Measurements from ENCODE around the gene POLR1A.

DNA sequence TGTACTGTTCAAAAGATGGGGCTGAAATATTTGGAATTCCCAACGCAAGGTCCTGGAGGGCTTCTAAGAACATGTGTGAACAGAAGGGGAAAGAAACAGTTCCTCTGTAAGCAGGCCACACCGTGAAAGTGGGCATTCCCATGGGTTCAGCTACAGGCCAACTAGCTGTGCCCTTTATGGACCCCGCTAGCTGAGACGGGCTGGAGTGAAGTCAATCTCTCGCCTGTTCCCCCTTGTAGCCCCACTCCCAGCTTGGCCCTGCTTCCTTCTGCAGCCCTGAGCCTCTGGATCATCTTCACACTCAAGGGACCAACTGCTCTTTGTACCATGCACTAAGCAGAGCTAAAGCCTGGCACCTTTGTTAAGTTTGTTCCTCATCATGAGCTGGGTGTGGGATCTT is 55.4 kb downstream of the POLR1A start:
- TF ChIP-seq, protein P1, sequence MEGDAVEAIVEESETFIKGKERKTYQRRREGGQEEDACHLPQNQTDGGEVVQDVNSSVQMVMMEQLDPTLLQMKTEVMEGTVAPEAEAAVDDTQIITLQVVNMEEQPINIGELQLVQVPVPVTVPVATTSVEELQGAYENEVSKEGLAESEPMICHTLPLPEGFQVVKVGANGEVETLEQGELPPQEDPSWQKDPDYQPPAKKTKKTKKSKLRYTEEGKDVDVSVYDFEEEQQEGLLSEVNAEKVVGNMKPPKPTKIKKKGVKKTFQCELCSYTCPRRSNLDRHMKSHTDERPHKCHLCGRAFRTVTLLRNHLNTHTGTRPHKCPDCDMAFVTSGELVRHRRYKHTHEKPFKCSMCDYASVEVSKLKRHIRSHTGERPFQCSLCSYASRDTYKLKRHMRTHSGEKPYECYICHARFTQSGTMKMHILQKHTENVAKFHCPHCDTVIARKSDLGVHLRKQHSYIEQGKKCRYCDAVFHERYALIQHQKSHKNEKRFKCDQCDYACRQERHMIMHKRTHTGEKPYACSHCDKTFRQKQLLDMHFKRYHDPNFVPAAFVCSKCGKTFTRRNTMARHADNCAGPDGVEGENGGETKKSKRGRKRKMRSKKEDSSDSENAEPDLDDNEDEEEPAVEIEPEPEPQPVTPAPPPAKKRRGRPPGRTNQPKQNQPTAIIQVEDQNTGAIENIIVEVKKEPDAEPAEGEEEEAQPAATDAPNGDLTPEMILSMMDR (IDR thresholded peaks at IDR 0.05; ENCODE audit: borderline replicate concordance, extremely low read depth, low read length, poor library complexity, severe bottlenecking): no peak
- no peak for TF ChIP-seq EZH2 (IDR thresholded peaks at IDR 0.05; ENCODE audit: borderline replicate concordance, low read depth, low read length, severe bottlenecking)

Data from DND-41 (cell line).